Retina (tissue), 1 donor: ENCODE measurements around the gene ACAN.
"Not testable (repeated sequence)": the region's sequence is repeated elsewhere in the genome, so short reads cannot be mapped to it uniquely, and the experiment has no call there.

Experiments used
- DNase-seq: peaks from one replicate; pipeline ENCODE4 v3.0.0-alpha.2; 2016

ACAN gene

DNA sequence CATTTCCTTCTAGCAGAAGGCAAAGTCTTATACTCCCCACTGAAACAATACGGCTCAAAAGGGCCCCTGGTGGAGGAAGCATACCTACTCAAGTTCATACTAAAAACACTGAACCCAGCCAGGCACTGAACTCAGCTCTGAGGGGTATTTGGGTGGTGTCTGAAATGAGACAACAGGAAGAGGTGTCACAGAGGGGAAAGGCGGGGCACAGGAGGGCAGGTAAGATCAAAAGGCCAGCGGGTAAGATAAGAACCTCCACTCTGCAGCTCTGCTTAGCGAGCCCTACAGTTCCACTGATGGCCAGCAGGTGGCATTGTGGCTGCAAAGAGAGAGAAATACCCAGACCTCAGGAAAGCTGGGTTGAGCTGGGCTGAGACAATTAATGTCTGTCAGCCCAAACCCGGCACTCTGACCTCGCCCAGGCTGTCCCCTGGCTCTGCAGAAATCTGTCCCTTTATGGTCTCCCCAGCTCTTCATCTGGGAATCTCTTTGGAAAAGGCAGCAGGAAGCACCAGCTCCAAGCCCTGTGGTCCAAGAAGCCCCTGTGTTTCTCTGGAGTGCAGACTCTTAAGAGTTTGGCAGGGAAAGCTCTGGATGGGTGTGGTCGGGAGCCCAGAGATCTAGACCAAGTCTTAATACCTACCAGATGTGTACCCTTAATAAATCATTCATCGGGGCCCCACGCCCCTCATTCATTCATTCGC, 101.5 kb downstream of the ACAN start:
- DNase-seq, result peak; percentile 88

DNA sequence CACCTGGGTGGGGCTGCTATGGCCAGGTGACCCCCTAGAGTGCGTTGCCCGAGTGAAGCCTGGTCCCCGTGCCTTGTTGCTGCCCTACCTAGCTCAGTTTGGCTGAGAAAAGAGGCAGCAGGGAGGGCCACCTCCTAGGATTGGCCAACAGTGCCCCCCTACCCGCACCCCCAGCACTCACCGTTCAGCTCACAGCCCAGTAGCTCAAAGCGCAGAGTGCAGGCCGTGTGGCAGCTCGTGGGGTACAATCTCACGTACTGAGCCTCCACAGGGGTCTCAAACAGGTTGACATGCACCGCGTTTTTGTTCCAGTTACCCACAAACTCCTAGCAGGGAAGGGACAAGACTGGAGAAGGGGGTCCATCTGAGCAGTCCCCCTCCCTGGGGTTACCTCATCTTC, 102.3 kb downstream of the ACAN start:
- no peak for DNase-seq

DNA sequence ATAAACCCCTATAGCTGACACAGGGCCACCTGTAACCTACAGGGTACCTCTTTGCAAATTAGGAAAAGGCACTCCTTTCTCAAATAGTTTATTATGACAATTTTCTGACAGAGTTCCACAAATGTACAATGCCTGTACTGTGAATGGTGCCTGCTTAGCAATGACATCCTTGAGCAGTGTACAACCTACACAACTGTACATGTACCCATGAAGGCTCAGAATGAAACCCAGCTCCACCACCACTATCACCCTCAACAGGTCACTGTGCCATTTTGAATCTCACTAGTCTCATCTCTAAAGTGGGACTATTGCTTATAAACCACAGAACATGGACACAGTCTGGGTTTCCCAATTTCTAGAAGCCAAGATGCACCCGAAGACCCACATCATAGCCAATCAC, 102.9 kb downstream of the ACAN start:
- no peak for DNase-seq

DNA sequence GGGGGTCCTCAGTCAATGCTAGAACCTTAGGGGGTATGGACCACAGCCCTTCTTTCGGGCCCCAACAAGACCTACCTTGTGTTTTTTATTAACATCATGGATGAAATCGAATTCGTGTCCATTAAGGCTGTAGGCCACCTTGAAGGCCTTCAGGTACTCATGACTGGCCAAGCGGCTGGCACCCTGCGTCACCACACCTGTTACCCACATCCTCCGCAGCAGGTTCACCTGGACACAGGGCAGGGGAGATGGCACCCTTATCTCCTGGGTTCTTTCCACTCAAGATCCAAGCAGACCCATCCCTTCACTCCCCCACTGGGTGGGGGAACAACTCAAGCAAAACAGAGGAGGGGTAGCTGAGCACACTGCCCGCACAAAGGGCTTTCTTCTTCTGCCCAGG, 103.3 kb downstream of the ACAN start:
- no peak for DNase-seq

DNA sequence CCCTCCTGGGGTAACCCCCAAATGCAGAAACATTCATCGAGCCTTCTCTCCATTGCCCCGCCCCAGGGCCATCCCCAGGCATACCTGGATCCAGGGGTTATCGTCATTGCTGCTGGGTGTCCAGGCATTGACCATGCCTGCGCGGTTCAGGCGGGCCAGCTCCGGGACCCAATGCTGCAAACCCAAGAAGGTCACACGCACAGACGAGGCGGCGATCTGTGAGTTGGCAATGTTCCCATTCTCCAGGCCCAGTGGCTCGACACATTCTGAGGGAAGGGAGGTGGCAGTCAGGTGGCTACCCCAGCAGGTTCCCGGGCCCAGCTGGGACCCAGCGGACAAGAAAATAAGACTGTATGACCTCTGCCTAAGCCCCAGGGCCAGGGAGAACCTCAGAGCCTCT, 103.9 kb downstream of the ACAN start:
- no peak for DNase-seq

DNA sequence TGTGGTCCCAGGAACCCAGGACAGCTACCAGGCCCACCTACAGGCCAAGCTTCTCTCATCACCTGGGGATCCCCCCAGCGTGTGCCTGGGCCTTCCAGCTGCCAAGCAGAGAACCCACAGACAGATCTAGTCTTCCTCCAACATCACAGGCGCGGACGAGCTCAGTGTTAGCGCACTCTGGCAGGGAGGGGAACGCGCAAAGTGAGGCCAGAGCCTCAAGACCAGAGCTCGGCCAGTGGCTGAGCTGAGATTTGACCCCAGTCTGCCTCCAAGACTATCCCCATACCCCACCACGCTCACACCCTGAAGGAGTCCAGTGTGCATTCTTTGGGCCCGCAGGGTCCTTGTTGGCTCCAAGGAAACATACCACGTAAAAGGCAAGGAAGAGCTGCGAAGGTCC, 104.9 kb downstream of the ACAN start:
- no peak for DNase-seq

DNA sequence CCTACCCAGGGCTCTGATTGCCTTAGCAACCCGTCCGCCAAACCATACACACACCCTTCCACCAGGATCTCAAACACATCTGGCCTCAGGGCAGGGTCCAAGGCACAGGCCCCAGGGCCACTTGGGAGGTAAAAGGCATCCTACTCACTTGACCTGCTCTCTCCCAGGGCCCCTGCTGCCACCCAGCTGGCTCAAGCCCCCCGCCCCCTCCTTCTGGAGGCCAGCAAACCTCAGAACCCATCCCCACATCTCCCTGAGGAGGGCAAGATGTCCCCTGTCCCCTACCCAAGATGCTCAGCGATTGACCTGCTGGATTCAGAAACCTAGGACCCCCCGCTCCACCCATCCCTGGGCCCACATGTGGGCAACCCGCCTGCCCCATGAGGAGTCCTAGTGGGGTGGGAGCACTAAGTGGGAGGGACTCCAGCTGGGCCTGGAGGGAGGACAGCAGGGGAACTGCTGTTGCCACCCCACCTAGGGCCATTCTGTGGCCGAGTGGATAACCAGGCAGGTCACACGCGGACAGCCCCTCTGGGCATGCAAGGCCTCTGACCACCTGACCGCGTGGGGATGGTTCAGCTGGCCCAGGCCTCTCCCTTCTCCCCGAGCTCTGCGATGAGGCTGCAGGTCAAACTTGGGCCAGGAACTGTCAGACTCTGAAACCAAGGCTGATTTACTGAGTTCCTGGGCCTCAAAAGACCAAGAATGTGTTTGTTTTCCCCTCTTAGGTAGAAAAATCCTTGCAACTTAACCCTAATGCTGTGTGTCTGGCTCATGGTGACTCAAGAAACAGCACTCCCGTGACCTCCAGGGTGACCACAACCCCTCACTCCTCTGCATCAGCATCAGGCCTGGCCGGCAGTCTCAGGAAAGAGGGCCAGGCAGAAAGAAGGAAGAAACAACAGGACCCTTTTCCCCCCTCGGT, 105.7 kb downstream of the ACAN start:
- DNase-seq, result no peak

DNA sequence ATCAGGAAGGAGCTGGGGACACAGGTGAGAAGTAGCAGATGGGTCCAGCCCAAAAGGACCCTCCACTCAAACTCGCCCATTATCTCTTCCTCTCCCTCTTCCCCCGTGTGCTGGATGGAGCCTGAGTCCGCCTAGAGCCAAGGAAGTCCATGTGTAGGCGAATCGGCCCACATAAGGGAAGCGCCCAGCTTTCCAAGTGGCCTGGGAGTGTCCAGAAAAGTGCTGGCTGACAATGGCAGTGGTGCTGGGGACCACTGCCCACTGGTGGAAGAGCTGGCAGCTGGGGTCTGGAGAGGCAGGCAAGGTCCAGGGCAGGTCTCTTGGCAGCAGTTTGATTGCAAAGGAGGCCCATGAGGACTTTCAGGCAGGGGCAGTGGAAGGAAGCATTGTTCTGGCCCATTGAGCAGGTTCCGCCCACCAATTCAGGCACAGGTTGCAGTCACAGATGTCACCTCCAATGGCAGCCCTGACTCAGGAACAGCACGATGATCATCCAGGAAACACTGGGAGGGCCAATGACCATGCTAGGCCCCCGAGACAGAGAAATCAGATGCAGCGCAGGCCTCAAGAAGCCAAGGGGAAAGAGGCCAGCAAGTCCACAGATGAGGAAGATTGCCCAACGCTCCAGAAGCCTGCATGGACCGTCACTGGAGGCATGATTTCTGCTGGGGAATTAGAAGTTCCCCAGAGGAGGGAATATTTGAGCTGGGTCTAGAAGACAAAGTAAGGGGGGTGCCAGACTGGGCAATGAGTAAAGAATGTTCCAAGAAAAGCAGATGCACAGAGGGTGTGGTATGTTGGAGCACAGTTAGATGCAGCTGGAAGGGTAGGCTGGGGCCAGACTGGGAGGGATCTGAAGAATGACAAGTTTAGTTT, 107.0 kb downstream of the ACAN start:
- DNase-seq, result no peak

DNA sequence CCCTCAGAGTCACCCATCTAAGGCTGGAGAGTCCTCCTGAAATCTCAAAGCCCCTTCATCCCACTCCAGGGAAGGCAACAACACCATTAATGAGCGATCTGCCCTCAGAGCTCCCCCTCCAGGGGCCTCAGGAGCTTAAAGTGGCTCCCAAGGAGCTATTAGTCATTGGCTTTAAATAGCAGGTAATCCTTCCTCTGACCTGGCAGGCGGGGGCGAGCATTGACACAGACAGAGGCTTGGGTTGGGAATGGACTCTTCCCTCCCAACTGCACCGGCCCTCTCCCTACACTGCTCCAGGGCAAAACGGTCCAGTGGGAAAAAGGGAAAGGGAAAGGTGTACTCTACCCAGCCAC, 108.5 kb downstream of the ACAN start:
- no peak for DNase-seq

DNA sequence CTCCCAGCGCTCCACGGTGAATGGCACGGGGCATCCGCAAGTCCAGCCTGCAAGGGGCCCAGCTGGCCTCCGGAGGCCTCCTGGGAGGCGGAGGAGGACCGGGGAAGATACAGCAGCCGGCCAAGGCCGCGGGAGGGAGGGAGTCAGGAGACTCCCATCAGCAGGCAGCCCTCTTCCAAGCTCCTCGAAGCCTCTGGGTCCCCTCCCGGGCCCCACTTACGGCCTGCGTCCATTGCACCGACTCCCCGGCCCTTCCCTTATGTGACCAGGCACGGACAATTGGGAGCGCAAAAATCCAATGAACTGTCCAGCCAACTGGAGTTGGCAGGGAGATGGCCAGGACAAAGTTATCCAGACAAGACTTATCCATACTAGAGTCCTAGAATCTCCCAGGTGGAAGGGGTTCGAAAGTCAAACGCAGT, 109.3 kb downstream of the ACAN start:
- DNase-seq, result peak; percentile 81

DNA sequence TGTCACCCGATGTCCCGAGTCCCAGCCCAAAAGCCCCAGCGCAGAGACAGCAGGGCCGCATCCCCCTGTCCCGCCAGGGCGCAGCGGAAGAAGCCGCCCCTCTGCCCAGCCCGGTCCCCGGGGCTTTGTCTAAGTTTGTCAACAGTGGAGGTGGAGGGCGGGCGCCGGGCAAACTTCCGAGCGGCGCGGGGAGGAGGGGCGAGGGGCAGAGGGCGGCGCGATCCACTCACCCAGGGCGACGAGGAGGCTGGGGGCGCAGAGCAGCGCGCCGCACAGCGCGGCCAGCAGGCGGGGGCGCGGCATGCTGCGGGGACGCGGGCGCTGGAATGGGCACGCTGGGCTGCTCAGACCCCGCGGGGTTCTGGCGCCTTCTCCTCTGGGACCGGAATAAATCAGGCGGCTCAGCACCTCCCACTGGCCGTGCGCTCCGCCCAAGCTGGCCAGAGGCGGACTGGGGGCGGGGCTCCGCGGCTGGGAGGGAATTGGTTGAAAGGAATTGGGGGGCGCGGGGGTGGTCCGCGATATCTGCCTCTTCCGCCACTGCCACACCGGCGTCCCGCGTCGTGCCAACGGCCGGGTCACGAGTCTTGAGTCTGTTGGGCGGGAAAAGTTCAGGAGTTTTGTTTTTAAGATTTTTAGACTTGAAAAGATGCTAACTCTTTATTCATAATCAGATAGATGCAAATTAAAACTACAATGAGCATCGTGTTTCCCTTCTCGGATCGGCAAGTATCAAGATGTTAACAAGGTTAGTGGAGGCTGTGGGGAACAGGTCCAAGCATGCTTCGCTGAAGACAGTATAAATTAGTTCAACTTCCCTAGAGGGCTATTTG, 110.0 kb downstream of the ACAN start, which contains the start of gene MFGE8:
Gene MFGE8, minus strand, starts transcription at position 363 of the 833 bp plus-strand sequence. Its CDS starts 60 bp downstream, at position 303.
- DNase-seq, result peak; percentile 89

DNA sequence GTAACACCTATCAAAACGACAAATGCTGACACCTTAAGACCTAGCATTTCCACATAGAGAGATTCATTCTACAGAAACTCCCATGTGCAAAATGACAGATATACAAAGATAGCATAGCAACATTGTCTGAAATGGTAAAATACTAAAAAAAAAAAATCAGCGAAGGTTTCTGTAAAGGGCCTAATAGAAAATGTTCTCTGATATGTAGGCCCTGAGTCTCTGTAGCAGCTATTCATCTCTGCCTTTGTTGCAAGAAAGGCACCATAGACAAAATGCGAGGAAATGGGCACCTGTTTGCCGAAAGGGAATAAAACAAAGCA, 110.6 kb downstream of the ACAN start:
- no peak for DNase-seq

DNA sequence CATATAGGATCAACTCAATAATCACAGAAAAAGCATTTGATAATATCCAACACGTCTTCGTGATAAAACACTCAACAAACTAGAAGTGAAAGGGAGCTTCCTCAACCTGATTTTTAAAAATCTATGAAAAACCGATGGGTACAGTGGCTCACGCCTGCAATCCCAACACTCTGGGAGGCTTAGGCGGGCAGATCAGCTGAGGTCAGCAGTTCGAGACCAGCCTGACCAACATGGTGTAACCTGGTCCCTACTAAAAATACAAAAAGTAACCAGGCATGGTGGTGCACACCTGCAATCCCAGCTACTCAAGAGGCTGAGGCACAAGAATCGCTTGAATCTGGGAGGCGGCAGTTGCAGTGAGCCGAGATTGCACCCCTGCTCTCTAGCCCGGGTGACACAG, 112.1 kb downstream of the ACAN start:
- DNase-seq, result no peak

DNA sequence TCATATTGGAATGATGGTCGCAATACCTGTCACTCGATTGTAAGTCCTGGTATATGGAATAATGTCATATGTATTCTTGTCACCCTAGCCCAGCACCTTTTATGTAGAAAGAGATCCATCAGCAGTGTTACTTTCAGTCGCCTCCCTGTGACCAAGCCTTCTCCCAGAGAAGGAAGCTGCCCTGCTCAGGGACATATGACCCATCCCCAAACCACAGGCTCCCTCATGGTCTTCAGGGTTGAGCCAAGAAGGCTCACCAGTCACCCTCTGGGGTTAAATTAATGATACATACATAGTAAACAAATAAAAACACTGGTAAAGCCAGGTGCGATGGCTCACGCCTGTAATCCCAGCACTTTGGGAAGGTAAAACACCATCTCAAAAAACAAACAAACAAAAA, 114.5 kb downstream of the ACAN start:
- no peak for DNase-seq

DNA sequence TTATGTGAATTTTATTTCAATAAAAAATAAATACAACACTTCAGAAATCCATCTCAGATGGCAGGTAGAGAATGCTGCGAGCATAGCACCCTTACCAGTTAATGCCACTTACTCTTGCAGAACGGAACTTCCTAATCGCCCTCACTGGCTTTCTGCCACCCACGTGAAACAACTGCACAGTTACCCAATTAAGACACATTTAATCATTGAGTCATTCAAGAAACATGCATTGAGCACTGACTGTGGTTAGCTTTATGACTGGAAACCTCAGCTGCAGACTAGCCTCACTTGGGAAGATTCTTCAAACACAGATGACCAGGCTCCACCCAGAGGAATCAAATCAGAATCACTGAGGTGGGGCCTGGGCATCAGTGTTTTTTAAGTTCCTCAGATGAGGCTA, 115.5 kb downstream of the ACAN start:
- DNase-seq, result no peak

DNA sequence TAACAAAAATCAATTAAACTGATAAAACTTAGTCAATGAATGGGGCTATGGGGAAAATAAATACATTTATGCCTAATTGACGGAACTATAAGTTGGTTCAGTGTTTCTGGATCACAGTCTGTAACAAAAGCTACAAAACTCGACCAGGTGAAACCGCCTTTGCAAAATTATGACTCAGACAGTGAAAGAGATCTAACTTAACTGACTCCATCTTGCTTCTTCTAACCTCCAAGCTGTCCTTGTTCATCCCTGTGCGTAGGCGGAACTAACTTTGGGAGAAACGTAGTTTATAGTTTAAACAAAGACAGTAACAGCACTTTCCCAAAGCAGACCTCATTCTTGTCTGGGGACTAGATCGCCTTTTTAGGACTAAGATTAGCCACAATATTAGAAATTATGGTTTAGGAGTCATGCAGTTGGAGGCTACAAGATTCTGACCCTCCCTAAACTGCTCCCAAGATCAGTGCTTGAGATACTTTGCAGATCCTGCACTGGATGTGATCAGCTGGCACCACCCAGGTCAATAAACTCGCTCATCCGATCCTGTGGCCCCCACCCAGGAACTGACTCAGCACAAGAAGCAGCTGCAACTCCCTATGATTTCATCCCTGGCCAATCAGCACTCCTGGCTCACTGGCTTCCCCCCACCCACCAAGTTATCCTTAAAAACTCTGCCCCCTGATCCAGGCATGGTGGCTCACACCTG, 117.1 kb downstream of the ACAN start:
- no peak for DNase-seq

DNA sequence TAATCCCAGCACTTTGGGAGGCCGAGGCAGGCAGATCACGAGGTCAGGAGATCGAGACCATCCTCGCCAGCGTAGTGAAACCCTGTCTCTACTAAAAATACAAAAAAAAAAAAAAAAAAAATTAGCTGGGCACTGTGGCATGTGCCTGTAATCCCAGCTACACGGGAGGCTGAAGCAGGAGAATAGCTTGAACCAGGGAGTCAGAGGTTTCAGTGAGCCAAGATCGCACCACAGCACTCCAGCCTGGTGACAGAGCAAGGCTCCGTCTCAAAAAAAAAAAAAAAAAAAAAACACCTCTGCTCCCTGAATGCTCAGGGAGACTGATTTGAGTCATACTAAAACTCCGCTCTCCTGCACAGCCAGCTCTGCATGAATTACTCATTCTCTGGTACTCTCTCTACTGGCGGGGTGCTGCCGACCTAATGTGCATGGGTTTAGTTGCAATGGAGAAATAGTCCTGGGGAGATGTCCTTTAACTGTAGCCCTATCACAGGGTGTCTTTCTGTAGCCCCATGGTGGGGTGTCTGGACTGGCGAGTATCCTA, 117.7 kb downstream of the ACAN start:
- not testable (repeated sequence) for DNase-seq
